ENCODE data around the gene ROPN1L.

GRCh38 chr5:10446490-10446889, 4.8 kb downstream of the ROPN1L start:
- TF ChIP-seq SMC3 (IDR thresholded peaks at IDR 0.05; ENCODE audit: low read depth, low read length) (no peak), POLR2A (IDR thresholded peaks at IDR 0.05; ENCODE audit: low read depth, low read length) (no peak)
